GM12801 (cell line): ENCODE results near the gene DND1.

Source experiments
- CTCF ChIP-seq: IDR thresholded peaks from one replicate; pipeline ENCODE4 v1.5.1; 2011; ENCODE audit warnings: control low read depth; ENCODE audit not compliant: insufficient read length; ENCODE audit errors: extremely low read depth

Gene DND1

DNA sequence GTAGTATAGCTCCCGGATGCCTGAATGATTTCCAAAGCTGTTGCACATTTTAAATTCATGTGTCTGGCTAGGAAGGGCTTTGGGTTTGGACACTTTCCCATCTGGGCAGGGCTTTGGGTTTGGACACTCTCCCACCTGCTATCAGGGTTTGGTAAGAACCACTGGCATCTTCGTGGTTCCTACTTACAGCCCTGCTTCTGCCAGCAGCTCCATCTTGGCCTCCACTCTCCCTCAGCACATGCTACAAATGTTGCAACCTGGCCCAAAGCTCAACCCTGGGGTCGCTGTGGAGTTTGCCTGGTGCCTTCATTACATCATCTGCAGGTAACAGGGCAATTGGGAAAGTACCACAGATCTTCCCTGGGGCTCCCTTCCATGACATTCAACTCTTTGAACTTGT lies 30.7 kb downstream of the DND1 start:
- TF ChIP-seq CTCF: no peak

- no peak for TF ChIP-seq CTCF
These were observed 31.7 kb downstream of the DND1 start for GRCh38 chr5:140641716-140642115.

DNA sequence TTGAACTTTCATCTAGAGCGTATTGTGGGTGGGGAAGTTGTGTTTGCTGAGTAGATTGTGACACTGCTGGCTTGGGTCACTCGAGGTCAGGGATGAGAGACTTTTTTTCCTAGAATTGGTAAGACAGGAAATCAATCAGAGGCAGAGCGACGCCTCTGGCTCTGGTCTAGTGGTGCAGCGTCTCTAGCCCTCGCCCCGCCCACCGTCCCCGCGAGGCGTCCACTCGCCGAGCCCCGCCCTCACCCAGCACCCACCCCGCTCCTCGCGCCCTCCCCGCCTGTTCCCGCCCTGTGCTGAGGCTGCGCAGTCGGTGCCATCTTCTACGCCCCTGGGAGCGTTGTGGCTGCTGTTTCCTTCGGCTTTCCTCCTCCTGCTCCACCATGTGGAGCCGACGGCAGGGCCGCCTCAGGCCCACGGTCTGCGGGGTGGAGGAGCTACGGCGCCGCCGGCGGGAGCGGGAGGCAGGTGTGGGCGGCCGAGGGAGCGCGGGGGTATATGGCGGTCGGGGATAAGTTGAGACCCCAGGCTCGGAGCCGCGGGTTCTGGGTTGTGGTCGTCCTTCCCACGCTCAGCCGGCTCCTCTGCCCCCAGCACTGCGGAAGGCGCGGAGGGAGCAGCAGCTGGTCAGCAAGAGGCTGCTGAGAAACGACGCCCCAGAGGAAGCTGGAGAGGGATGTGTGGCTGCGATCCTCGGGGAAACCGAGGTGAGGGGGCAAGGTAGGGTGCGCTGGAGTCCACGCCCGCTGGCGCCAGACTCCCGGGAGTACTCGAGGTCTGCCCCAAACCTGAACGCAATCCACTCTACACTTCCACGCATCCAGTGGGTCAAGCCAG lies 34.0 kb downstream of the DND1 start, which contains the start of gene TMCO6:
Gene TMCO6, plus strand, starts transcription at position 304 of the 834 bp plus-strand sequence. Its CDS starts 77 bp downstream, at position 381.
- no peak for TF ChIP-seq CTCF

DNA sequence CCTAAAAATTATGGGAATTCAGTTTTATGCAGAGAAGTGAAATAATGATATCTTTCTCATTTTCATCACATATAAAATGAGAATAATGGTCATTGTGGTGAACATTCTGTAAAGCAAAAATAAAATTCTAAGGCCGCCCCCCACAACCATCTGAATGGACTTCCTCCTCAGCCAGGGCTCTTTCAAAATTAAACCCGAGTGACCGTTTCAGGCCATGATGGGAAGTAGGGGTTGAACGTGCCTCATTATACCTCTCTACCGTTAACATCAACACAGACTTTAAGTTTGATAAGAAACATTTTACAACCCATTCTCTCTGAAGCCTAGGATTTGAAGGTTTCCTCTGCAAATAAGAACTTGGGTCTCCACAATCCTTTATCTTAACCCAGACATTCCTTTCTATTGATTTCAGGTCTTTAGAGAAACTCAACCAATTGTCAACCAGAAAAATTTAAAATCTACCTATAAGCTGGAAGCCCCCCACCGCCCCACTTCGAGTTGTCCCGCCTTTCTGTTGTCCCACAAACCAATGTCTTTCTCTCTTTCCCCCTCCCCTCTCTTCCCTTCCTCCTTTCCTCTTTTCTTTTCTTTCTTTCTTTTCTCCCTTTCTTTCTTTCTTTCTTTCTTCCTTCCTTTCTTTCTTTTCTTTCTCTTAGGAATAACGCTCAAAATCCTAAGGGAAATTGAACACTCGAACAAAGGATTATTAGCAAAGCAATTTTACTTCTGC lies 35.8 kb downstream of the DND1 start:
- no peak for TF ChIP-seq CTCF

- TF ChIP-seq CTCF: no peak
These were observed 37.8 kb downstream of the DND1 start for GRCh38 chr5:140635291-140636257.

DNA sequence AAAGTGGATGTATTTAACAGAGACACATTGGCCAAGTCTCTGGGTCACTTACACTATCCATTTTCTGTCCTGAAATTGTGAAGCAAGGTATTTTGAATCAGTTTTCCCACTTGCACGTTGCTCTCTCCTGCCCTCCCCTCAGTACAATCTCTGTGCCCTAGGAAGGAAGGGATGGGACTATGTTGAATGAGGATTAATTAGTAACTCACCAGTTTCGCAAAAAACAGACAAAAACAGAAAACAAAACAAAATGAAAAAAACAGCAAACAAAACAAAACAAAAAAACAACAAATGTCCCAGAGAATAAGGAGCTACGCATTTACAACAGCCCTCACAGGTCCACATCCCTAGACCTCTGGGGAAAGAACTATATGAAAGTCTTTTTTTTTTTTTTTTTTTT lies 39.3 kb downstream of the DND1 start:
- no peak for TF ChIP-seq CTCF

GRCh38 chr5:140633501-140633900 lies 39.9 kb downstream of the DND1 start:
- no peak for TF ChIP-seq CTCF
